SW480 (cell line): ENCODE results near the gene KLHL30.

Experiments used
- DNase-seq: peaks from one replicate; pipeline ENCODE4 v3.0.0-alpha.2; 2016; ENCODE audit warnings: low spot score

KLHL30 gene

GRCh38 chr2:238138331-238139195 lies at the start of gene KLHL30:
Gene KLHL30, plus strand, starts transcription at chr2:238138668. Its CDS starts 2,087 bp downstream, at chr2:238140755.
- no peak for DNase-seq

DNA sequence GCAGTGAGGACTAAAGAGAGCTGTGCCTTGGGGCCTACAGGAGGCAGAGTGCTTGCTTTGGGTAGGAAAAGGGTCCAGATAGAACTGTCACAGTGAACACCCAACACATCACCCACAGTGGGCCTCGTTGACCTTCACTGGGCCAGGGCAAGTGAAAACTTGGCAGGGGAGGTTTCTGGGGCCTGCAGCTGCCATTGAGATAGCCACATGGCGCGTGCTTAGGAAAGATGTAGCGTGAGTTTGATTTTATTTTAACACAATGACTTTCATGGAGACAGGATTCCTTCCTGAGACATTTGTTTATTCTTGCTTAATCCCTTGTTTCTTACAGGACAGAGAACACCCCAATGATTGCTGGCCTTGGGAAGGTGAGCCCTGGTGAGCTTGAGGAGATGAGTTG lies 47.6 kb upstream of the KLHL30 start:
- DNase-seq, result no peak

GRCh38 chr2:238091436-238092060 lies 46.9 kb upstream of the KLHL30 start:
- DNase-seq, result no peak

DNA sequence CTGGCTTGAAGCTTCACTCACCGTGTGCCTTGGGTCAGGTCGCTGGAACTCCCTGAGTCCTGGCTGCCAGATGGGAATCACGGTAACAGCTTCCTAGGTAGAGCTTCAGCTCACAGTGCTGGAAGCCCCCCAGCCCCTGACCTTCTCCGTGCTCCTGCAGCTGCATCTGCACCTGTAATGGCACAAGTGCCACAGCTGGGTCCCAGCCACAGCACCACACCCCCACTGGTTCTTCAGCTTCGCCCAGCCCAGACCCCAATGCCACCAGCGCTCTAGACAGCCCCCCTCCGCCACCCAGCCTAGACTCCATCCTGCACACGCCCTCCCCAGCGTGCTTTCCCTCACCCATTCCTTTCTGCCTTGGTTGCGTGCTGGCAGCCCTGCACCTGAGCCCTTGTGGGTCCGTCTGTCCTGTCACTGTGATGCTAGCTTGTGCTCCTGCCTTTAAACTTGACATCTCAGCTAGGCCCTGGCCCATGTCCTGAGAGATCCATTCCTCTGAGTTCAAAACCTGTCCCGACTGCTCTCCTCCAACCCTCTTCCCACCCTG lies 45.9 kb upstream of the KLHL30 start:
- DNase-seq, result no peak

DNA sequence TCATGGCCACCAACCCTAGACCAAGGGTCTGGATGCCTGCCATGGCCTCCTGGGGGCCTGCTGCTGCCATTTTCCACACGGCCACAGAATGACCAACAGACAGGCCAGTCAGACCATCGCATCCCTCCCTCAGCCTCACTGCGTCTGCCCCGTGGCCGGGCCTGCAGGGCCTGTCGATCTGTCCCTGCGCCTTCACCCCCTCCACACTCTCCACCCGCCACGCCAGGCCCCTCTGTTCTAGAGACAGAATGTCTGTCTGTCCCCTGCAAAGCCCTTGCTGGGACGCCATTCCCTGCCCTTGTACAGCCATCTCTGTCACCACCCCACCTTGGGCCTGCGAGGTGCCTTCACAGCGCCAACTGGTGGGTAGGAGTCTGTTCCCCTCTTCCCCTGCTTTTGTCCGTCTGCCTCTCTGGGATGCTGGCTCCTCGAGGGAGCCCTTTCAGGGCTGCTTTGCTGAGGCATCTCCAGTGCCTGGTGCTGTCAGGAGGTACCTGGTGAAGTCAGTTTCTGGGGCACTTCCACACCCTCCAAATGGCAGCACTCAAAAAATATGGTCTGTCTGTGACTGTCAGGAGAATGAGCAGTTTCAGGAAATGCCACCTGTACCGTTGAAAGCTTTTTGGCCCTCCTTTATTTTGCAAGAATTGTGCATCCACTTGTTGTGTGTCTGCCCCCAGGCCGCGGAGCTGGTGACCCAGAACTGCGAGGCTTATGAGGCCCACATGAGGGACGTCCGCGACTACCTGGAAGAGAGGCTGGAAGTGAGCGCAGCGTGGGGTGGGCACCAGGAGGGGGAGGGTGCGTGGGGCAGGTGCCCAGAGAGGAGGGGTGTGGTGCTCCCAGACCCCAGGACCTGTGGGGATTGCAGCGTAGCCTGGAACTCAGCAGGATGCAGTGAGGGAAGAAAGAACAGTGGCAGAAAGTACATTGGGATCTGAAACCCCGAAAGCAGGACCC lies 45.0 kb upstream of the KLHL30 start:
- DNase-seq, result no peak

DNA sequence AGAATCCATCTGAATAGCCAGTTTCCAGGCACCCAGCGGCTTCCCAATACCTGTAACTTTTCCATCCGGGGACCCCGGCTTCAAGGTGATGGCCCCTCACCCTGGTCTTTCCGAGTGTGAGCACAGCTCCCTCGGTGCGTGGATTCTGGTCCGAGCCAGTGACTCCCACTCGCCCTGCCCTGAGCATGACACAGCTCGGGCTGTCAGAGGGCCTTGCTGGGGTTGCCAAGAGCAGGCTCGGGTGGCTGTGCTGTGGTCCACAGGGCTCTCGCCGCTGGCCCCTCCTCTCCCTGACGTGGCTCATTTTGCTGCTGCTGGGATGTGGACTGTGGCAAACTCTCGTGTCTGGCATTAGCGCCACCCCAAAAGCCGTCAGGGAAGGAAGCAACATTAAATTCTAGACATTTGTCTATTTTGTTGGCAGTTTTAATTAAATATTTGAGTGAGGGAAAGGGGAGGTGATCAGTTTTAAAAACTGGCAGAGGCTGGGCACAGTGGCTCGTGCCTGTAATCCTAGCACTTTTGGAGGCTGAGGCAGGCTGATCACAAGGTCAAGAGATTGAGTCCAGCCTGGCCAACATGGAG lies 43.9 kb upstream of the KLHL30 start:
- no peak for DNase-seq

- DNase-seq, result no peak
Observed at GRCh38 chr2:238095143-238095542, 43.3 kb upstream of the KLHL30 start.

DNA sequence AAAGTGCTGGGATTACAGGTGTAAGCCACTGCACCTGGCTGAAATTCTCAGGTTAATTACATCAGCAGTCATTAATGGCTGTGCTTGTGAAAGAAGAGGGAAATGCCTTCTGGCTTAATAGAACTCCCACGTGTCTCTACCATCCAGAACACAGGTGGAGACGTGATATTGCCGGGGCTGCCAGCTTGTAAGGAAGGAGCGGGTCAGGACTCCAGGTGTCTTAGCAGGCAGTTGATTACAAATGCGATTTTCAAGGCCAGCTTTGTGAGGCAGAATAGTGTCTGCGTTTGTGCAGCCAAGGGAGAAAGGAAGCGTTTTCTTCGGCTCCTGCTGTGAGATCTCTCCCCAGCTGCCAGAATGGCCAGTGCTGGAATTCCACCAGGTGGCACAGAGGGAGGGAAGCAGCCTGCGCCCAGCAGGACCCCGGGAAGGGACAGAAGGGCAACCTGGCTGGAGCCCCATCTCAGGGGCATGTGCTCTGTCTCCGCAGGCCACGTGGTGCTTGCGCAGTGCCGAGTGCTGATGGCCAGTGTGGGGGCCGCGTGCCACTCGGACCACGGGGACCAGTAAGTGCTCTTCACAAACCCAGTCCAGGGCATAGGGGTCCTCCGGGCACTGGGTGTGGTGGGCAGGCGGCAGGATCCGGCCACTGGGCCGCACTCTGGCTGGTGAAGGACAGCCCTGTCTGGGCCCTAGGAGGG lies 42.0 kb upstream of the KLHL30 start:
- no peak for DNase-seq

- DNase-seq, result no peak
Observed at GRCh38 chr2:238097201-238097987, 41.1 kb upstream of the KLHL30 start.

DNA sequence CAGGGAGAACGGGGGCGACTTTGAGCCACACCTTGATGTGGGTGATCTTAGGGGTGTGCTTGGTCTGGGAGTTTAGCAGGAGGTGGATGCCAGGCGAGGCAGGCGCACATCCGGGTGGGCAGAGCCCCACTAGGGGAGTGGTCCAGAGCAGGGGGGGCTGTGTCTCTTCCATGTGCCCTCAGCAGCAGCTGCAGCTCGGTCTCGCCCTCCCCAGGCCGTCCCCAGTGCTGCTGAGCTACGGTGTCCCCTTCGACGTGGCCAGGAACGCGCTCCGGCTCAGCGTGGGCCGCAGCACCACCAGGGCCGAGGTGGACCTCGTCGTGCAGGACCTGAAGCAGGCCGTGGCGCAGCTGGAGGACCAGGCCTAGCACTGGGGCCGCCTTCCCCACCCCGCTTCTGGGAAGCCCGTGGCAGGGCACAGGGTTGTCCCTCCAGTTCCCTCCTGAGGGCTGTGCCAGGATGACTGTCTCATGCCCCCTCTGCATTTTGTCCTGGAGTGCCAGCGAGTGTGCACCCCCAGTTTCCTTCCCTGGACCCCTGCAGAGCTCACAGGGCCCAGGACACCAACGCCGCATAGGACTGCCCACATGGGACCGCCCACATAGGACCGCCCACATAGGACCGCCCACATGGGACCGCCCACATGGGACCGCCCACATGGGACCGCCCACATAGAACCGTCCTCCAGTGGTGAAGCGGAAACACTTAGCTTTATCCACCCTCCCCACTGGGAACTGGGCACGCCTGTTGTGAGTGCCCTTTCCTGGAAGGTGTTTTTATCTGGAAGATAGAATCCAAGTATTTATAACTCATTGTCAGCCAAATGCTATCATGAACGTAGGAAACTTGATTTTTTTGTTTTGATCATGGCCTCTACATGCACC lies 40.2 kb upstream of the KLHL30 start:
- DNase-seq, result peak; percentile 59

DNA sequence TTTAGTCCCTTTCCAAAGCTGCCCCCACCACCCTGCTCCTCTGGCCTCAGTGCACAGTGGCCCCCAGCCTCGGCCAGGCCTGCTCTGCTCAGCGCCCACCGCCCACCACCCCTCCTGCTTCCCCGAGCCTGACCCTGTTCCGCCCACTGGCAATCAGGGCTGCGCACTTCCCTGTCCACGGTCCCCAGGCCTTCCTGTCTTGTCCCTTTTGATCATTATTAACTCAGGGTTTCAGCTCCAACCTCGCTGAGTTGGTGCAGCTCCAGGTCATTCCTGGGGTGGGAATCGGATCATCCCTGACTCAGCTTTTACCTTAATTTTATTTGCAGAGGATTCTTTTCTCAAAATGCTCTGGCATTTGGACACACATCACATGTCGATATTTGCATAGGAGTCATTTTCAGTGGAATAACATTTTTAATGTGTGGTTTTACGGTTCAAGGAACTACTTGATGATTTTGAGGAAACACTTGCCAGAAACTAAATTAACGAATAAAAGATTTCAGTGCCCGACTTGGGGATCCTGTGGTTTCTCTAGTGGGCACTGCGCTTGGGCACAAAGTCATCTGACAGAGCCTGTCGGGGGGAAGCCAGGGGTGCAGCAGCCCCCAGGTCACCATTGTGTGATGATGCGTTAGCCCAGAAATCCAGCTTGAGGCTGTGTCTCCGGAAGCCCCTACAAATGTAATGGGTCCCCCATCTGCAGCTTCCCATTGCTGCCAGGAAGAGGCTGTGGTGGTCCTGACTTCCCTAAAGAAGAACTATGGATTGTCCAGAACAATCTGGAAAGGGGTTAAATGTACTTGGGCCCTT lies 39.4 kb upstream of the KLHL30 start:
- no peak for DNase-seq

- no peak for DNase-seq
Observed at GRCh38 chr2:238099714-238100048, 38.8 kb upstream of the KLHL30 start.

GRCh38 chr2:238100049-238100820 lies 38.2 kb upstream of the KLHL30 start, which contains the start of gene ESPNL:
Gene ESPNL, plus strand, starts transcription at chr2:238100340. Its CDS starts 80 bp downstream, at chr2:238100420.
- DNase-seq, result no peak

DNA sequence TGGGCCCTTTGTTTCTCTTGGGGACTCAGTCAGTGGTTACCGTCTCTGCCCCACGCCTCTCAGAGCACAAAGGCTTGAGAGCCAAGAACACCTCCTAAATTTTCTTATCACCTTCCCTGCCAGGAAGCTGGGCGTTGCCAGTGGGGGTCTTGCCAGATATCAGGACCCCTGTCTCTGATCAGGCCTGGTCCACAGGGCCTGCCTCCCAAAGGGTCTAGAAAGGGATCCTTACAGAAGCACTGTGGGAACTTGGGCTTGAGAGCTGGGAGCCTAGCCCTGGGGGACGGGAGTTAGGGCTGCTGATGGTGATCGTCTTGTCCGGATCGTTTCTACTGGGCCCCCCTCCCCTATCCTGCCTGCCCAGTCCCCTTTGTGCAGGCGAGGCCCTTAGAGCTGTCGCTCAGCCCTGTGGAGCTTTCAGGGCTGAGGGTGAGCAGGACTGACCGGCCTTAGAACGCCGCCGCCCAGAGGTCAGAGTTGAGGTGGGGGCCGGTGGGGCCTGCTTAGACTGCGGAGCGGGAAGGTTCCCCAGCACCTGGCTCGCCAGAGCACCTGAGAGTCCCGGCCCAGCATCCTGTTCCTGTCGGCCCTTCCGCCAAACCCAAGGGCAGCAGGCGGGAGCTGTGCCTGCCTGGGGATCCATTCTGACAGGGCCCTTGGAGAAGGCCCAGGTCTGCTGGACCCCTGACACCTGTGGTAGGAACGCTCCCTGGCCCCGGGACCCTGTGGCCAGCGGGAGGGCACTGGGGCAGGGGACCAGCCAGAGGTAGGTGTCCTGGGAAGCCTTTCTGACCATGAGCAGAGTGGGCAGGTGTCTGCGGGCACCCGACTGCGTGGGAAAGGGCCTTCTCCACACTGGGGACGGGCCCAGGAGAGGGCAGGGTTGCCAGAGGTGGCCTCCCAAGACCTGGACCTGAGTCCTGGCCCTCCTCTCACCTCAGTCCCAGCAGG lies 37.4 kb upstream of the KLHL30 start:
- DNase-seq, result no peak

DNA sequence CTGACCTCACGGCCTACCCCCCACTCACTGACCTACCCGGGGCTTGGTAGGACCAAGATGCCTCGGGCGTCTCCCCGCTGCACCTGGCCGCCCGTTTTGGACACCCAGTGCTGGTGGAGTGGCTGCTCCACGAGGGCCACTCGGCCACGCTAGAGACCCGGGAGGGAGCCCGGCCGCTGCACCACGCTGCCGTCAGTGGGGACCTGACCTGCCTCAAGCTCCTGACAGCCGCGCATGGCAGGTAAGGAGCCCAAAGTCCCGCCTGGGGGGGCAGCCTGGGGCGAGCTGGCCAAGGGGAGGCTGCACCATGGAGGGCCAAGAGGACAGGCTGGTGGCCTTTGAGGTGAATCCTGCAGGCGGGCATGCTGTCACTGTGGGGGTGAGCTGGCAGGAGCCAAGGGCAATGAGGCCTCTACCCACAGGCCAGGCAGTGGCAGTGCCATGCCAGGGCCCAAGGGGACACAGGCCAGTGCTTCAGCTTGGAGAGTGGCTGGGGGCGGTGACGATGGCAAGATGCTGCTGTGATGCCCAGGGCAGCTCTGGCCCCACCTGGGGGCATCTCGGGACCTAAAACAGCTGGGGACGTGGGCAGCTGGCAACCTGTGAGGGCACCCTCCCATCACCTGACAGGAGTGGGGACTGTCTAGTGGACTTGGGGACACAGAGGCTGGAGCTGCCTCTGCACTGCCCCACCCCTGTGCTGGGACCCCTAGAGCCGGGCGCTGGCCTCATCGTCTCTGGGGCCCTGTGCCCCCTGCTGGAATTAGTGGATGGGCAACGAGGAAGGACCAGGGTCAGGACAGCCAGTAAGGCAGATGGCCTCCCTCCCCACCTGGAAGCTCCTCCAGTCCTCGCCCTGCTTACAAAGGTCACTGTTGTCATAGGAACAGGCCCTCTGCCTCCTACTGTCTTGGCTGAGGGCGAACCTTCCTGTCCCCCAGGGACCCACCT lies 36.3 kb upstream of the KLHL30 start:
- DNase-seq, result no peak
